ENCODE data around the gene PTTG1IP. TPM values are rescaled to one million over a fixed set of nuclear protein-coding genes. Genes with fewer than 3 reads are reported as not detected.

Gene PTTG1IP
- total and polyA plus RNA-seq, 2 donors from 2014 or later, result 187 to 378 TPM

DNA sequence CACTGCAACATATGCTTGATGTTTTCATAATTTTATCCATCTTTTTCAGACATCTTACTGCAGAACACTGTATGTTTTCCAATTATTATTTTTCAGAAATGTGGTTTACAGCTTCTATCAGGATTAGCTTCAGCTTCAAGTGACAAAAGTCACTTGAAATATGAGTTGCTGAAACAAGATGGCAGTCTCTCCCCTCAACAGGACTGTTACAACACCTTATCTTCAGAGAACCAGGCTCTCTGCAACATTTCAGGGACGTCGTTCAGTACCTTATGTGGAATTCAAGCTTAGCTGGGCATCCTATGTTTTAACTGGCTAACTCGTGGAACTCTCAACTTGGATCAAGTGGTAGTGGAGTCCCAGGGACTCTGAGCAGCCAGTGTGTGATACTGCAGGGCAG lies 69.8 kb downstream of the PTTG1IP start:
- no peak for FAIRE-seq
- TF ChIP-seq, protein P1, sequence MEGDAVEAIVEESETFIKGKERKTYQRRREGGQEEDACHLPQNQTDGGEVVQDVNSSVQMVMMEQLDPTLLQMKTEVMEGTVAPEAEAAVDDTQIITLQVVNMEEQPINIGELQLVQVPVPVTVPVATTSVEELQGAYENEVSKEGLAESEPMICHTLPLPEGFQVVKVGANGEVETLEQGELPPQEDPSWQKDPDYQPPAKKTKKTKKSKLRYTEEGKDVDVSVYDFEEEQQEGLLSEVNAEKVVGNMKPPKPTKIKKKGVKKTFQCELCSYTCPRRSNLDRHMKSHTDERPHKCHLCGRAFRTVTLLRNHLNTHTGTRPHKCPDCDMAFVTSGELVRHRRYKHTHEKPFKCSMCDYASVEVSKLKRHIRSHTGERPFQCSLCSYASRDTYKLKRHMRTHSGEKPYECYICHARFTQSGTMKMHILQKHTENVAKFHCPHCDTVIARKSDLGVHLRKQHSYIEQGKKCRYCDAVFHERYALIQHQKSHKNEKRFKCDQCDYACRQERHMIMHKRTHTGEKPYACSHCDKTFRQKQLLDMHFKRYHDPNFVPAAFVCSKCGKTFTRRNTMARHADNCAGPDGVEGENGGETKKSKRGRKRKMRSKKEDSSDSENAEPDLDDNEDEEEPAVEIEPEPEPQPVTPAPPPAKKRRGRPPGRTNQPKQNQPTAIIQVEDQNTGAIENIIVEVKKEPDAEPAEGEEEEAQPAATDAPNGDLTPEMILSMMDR (IDR thresholded peaks at IDR 0.05; ENCODE audit: borderline replicate concordance, extremely low read depth, insufficient read depth), result no peak
- no peak overlapping the region for H3K9ac ChIP-seq (ENCODE audit: low read length in 3 of 3)
- peaks cover 2 to 29% (median 16%) of the 10 kb centered on the region in 3 donors for H3K36me3 ChIP-seq (ENCODE audit: control insufficient read depth in 2 of 3, insufficient read depth in 3 of 3, low read length in 3 of 3)
- H3K9me3 ChIP-seq (ENCODE audit: control insufficient read depth in 2 of 3, insufficient read depth in 1 of 3, low read length in 3 of 3), result no peaks in the 10 kb centered on the region
- H3K27ac ChIP-seq (ENCODE audit: low read depth in 2 of 2, low read length in 2 of 2), result no peak overlapping the region
- H3K27me3 ChIP-seq (ENCODE audit: control insufficient read depth, insufficient read depth, low read length), result no peaks in the 10 kb centered on the region
- no peak overlapping the region for H3K4me3 ChIP-seq (ENCODE audit: low read length in 3 of 3)
- no peak for DNase-seq
- peaks cover 0 to 22% (median 14%) of the 10 kb centered on the region in 3 donors for H3K4me1 ChIP-seq (ENCODE audit: control insufficient read depth in 2 of 3, insufficient read depth in 2 of 3, low read depth in 1 of 3, low read length in 3 of 3)
- intact Hi-C loops (cut with DNase I), result no loop called here

DNA sequence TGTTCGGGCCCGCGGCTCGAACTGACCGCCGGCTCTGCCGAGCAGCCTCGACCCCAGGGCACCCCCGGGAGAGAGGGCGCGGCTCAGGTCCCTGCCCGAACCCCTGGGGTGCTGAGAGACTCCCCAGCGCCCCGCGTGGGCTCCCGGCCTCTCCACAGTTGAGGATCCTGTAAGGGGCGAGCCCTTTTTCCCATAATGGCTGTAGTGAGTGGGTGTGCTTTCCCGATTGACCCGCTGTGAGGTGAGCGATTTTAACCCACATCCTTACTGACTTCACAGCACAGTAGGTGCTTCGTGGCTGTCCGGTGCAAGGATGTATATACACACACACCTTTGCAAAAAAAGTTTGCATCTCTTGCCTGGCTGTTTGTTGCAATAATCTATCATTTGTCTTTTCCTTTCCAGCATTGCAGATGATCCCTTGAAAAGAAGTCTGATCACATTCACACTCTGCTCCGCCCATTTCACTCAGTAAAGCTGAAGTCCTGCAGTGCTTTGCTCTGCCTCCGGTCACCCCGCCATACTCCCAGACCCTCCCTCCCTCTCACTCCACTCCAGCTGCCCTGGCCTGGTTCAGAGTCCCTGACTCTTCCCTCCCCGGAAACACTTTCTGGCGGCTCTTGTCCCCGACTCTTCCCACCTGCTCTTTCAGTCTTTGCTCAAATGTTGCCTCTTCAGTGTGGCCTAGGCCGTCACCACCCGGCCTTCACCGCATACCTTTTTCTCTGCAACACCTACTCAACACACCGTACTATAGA lies 70.9 kb downstream of the PTTG1IP start:
- Histone ChIP-seq H3K27me3 (ENCODE audit: control insufficient read depth, insufficient read depth, low read length) (no peaks in the 10 kb centered on the region), H3K4me3 (ENCODE audit: low read length in 3 of 3) (peak overlapping the region; percentile 22 to 93 (median 89)), H3K27ac (ENCODE audit: low read depth in 2 of 2, low read length in 2 of 2) (no peak overlapping the region), H3K4me1 (ENCODE audit: control insufficient read depth in 2 of 3, insufficient read depth in 2 of 3, low read depth in 1 of 3, low read length in 3 of 3) (peaks cover 0 to 22% (median 14%) of the 10 kb centered on the region in 3 donors), H3K9ac (ENCODE audit: low read length in 3 of 3) (peak overlapping the region in 2 of 3 donors; percentile 10 to 43), H3K9me3 (ENCODE audit: control insufficient read depth in 2 of 3, insufficient read depth in 1 of 3, low read length in 3 of 3) (no peaks in the 10 kb centered on the region), H3K36me3 (ENCODE audit: control insufficient read depth in 2 of 3, insufficient read depth in 3 of 3, low read length in 3 of 3) (peaks cover 2 to 31% (median 16%) of the 10 kb centered on the region in 3 donors)
- DNase-seq (peak in 1 of 5 donors; percentile 24), FAIRE-seq (no peak)
- TF ChIP-seq, protein P1 (IDR thresholded peaks at IDR 0.05; ENCODE audit: borderline replicate concordance, extremely low read depth, insufficient read depth), result no peak
- intact Hi-C loops (cut with DNase I), result no loop called here

DNA sequence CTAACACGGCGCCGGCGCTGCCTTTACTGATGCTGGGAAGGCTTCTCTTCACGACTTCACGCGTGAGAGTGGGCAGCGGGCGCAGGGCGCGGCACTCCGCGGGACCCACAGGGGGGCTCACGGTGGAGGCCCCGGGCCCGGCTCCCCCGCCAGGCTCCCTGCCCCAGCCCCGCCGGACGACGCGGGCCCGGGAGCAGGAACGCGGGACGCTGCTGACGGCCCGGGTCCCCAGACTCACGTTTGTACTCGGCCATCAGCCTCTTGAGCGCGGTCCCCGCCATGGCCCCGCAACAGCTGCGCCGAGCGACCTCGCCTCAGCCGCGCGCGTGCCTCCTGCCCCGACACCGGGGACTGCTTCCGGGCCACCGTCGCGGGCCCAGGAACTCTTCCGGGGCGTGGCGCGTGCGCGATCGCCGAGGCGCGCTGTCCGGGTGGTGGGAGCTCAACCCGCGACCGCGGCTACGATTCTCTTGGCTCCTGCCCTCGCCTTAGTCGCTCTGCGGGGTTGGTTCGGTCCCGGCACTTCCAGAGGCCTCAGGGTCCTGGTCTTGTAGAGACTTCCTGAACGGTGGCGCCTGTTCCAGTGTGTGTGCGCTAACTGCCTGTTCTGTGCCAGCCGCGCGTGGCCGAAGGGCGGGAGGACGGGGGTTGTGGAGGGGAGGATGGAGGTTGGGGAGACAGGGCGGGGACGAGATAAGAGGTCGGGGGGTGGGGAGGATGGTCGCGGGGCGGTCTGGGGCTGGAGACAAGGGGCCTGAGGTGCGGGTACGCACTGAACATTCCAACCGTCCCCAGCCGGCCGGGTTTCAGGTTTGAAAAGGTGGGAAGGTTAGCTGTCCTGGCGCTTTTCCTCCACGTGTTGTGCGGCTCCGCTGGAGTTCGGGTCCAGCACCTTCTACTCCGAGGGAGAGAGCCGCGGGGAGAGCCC lies 71.8 kb downstream of the PTTG1IP start, which contains the start of gene UBE2G2:
Gene UBE2G2, minus strand, starts transcription at position 353 of the 928 bp plus-strand sequence. Its CDS starts 72 bp downstream, at position 281.
- intact Hi-C loops (cut with DNase I), result no loop called here

More for the DNA sequence above, 71.8 kb downstream of the PTTG1IP start, which contains the start of gene UBE2G2:
- Histone ChIP-seq H3K27ac (ENCODE audit: low read depth in 2 of 2, low read length in 2 of 2) (peak within 1 kb of the TSS; percentile 24 to 64), H3K9ac (ENCODE audit: low read length in 3 of 3) (peak within 1 kb of the TSS; percentile 10 to 56 (median 43)), H3K4me1 (ENCODE audit: control insufficient read depth in 2 of 3, insufficient read depth in 2 of 3, low read depth in 1 of 3, low read length in 3 of 3) (peaks cover 0 to 22% (median 14%) of the 10 kb centered on the region in 3 donors), H3K4me3 (ENCODE audit: low read length in 3 of 3) (peak within 1 kb of the TSS; percentile 85 to 93 (median 89)), H3K27me3 (ENCODE audit: control insufficient read depth, insufficient read depth, low read length) (no peaks in the 10 kb centered on the region), H3K9me3 (ENCODE audit: control insufficient read depth in 2 of 3, insufficient read depth in 1 of 3, low read length in 3 of 3) (no peaks in the 10 kb centered on the region), H3K36me3 (ENCODE audit: control insufficient read depth in 2 of 3, insufficient read depth in 3 of 3, low read length in 3 of 3) (peaks cover 0 to 28% (median 7%) of the 10 kb centered on the region in 3 donors)
- peak; percentile 85 to 93 (median 90) for DNase-seq
- FAIRE-seq, result no peak
- TF ChIP-seq, protein P1 (IDR thresholded peaks at IDR 0.05; ENCODE audit: borderline replicate concordance, extremely low read depth, insufficient read depth), result no peak
